ENCODE data around the gene UBTD2.

DNA sequence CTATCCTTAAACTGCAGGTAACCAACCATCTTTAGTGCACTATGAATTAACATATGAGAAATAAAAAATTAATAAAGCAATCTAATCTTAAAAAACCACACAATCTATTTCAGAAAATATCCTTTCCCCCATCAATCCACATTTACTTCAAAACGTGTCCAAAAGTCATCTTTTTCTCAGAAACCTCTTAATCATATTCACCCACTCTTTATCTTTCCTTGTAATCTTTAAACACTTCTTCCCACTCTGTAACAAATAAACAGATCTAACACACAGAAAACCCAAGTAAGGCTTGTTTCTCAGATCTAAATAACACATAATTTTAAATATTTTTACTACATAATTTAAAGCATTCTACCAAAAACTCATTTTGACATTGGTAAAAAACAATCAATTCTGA is 45.2 kb downstream of the UBTD2 start:
- TF ChIP-seq SRF (IDR thresholded peaks at IDR 0.05; ENCODE audit: low read depth in 2 of 2, low read length in 2 of 2) (no peak), EGR1 (IDR thresholded peaks at IDR 0.05; ENCODE audit: borderline replicate concordance in 1 of 2, low read depth in 2 of 2, low read length in 2 of 2) (no peak), ZZZ3 (IDR thresholded peaks at IDR 0.05; ENCODE audit: control insufficient read depth, insufficient read length, low read depth) (no peak), POLR2A (IDR thresholded peaks at IDR 0.05; ENCODE audit: low read depth, low read length) (no peak), CEBPB (IDR thresholded peaks at IDR 0.05; ENCODE audit: borderline replicate concordance in 1 of 2, low read depth in 2 of 2, low read length in 2 of 2) (no peak), SP1 (IDR thresholded peaks at IDR 0.05; ENCODE audit: low read depth, low read length) (no peak)
- TF ChIP-seq, protein P1, sequence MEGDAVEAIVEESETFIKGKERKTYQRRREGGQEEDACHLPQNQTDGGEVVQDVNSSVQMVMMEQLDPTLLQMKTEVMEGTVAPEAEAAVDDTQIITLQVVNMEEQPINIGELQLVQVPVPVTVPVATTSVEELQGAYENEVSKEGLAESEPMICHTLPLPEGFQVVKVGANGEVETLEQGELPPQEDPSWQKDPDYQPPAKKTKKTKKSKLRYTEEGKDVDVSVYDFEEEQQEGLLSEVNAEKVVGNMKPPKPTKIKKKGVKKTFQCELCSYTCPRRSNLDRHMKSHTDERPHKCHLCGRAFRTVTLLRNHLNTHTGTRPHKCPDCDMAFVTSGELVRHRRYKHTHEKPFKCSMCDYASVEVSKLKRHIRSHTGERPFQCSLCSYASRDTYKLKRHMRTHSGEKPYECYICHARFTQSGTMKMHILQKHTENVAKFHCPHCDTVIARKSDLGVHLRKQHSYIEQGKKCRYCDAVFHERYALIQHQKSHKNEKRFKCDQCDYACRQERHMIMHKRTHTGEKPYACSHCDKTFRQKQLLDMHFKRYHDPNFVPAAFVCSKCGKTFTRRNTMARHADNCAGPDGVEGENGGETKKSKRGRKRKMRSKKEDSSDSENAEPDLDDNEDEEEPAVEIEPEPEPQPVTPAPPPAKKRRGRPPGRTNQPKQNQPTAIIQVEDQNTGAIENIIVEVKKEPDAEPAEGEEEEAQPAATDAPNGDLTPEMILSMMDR (IDR thresholded peaks at IDR 0.05 in 2 of 3, conservative IDR thresholded peaks at IDR 0.05 in 1 of 3; ENCODE audit: control insufficient read depth in 2 of 3, extremely low read depth in 1 of 3, insufficient read depth in 1 of 3, low read depth in 3 of 3, low read length in 3 of 3), result no peak
- TF ChIP-seq, protein P2, sequence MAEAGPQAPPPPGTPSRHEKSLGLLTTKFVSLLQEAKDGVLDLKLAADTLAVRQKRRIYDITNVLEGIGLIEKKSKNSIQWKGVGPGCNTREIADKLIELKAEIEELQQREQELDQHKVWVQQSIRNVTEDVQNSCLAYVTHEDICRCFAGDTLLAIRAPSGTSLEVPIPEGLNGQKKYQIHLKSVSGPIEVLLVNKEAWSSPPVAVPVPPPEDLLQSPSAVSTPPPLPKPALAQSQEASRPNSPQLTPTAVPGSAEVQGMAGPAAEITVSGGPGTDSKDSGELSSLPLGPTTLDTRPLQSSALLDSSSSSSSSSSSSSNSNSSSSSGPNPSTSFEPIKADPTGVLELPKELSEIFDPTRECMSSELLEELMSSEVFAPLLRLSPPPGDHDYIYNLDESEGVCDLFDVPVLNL (IDR thresholded peaks at IDR 0.05; ENCODE audit: low read depth, low read length), result no peak
- TF ChIP-seq, protein P3, sequence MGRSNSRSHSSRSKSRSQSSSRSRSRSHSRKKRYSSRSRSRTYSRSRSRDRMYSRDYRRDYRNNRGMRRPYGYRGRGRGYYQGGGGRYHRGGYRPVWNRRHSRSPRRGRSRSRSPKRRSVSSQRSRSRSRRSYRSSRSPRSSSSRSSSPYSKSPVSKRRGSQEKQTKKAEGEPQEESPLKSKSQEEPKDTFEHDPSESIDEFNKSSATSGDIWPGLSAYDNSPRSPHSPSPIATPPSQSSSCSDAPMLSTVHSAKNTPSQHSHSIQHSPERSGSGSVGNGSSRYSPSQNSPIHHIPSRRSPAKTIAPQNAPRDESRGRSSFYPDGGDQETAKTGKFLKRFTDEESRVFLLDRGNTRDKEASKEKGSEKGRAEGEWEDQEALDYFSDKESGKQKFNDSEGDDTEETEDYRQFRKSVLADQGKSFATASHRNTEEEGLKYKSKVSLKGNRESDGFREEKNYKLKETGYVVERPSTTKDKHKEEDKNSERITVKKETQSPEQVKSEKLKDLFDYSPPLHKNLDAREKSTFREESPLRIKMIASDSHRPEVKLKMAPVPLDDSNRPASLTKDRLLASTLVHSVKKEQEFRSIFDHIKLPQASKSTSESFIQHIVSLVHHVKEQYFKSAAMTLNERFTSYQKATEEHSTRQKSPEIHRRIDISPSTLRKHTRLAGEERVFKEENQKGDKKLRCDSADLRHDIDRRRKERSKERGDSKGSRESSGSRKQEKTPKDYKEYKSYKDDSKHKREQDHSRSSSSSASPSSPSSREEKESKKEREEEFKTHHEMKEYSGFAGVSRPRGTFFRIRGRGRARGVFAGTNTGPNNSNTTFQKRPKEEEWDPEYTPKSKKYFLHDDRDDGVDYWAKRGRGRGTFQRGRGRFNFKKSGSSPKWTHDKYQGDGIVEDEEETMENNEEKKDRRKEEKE (IDR thresholded peaks at IDR 0.05), result no peak
- TF ChIP-seq, protein P4, sequence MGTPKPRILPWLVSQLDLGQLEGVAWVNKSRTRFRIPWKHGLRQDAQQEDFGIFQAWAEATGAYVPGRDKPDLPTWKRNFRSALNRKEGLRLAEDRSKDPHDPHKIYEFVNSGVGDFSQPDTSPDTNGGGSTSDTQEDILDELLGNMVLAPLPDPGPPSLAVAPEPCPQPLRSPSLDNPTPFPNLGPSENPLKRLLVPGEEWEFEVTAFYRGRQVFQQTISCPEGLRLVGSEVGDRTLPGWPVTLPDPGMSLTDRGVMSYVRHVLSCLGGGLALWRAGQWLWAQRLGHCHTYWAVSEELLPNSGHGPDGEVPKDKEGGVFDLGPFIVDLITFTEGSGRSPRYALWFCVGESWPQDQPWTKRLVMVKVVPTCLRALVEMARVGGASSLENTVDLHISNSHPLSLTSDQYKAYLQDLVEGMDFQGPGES (IDR thresholded peaks at IDR 0.05), result no peak
